K562 (cell line): ENCODE measurements around the gene ADAT3. TPM values are rescaled to one million over a fixed set of nuclear protein-coding genes. Genes with fewer than 3 reads are reported as not detected.

ENCODE experiments used
- ATF7 ChIP-seq: fragments of 450-650 bp; IDR thresholded peaks from 2 replicates; pipeline ENCODE4 v1.7.1; 2014; ENCODE audit warnings: mild to moderate bottlenecking, moderate library complexity
- CBX3 ChIP-seq, 2 experiments: IDR thresholded peaks; 1 replicate in 1 of 2; 2 replicates in 1 of 2; pipeline ENCODE4 v1.6.1; 2012; ENCODE audit warnings: inconsistent platforms in 2 of 2, low read length in 2 of 2, borderline replicate concordance in 1 of 2, control low read depth in 1 of 2
- CBX5 ChIP-seq: IDR thresholded peaks from 2 replicates; pipeline ENCODE4 v1.6.1; 2014; ENCODE audit warnings: low read depth, borderline replicate concordance
- CXXC5 ChIP-seq: fragments of 250-450 bp; sonication (Bioruptor Pico); IDR thresholded peaks from 2 replicates; pipeline ENCODE4 v1.8.0; 2022; ENCODE audit warnings: inconsistent platforms, mild to moderate bottlenecking, moderate library complexity
- GABPB1 ChIP-seq: sonication (generic); formaldehyde crosslinking; IDR thresholded peaks from 2 replicates; pipeline ENCODE4 v1.8.0; 2022; ENCODE audit warnings: mild to moderate bottlenecking, missing genetic modification reagents
- GATAD2B ChIP-seq: fragments of 450-650 bp; IDR thresholded peaks from 2 replicates; pipeline ENCODE4 v1.6.1; 2017; ENCODE audit warnings: mild to moderate bottlenecking, borderline replicate concordance
- GTF2F1 ChIP-seq: IDR thresholded peaks from 2 replicates; pipeline ENCODE4 v1.6.1; 2011; ENCODE audit warnings: low read depth, low read length, improper control_type of control experiment
- IRF2 ChIP-seq: sonication (generic); formaldehyde crosslinking; IDR thresholded peaks from 2 replicates; pipeline ENCODE4 v1.8.1; 2022; ENCODE audit warnings: mild to moderate bottlenecking, missing genetic modification reagents
- MAZ ChIP-seq, 2 experiments: fragments of 450-650 bp in 1 of 2; sonication (generic) in 1 of 2; formaldehyde crosslinking; IDR thresholded peaks in 1 of 2; conservative IDR thresholded peaks in 1 of 2; 2 replicates each; pipeline versions ENCODE4 v1.4.0 to v1.5.0; 2020; ENCODE audit warnings: mild to moderate bottlenecking in 1 of 2, missing genetic modification reagents in 1 of 2
- MTF1 ChIP-seq: fragments of 250-450 bp; sonication (Bioruptor Pico); IDR thresholded peaks from 2 replicates; pipeline ENCODE4 v1.9.0; 2021; ENCODE audit warnings: moderate library complexity, mild to moderate bottlenecking, inconsistent platforms, borderline replicate concordance
- OTX1 ChIP-seq: fragments of 450-650 bp; formaldehyde crosslinking; IDR thresholded peaks from 2 replicates; pipeline ENCODE4 v1.4.0; 2022; ENCODE audit warnings: mild to moderate bottlenecking
- POU5F1 ChIP-seq: fragments of 150-350 bp; IDR thresholded peaks from 2 replicates; pipeline ENCODE4 v1.6.1; 2014; ENCODE audit warnings: borderline replicate concordance, low read length, low read depth, mild to moderate bottlenecking; ENCODE audit not compliant: partially characterized antibody
- SAP30 ChIP-seq: fragments of 200-600 bp; sonication (generic); IDR thresholded peaks from 2 replicates; pipeline ENCODE4 v1.6.1; 2012; ENCODE audit warnings: borderline replicate concordance, low read depth, mild to moderate bottlenecking, moderate library complexity, low read length, control low read depth, inconsistent platforms; ENCODE audit not compliant: insufficient read depth, poor library complexity, severe bottlenecking
- SMAD4 ChIP-seq: fragments of 250-450 bp; sonication (Bioruptor Pico); conservative IDR thresholded peaks from 2 replicates; pipeline ENCODE4 v1.8.0; 2021; ENCODE audit warnings: inconsistent platforms, mild to moderate bottlenecking, moderate library complexity
- THAP12 ChIP-seq: fragments of 250-450 bp; sonication (Bioruptor Pico); IDR thresholded peaks from 2 replicates; pipeline ENCODE4 v1.9.0; 2021; ENCODE audit warnings: mild to moderate bottlenecking, inconsistent platforms
- ZNF280B ChIP-seq: fragments of 250-450 bp; sonication (Bioruptor Pico); IDR thresholded peaks from 2 replicates; pipeline ENCODE4 v1.5.1; 2021; ENCODE audit warnings: mild to moderate bottlenecking
- ZNF347 ChIP-seq: fragments of 450-650 bp; formaldehyde crosslinking; IDR thresholded peaks from 2 replicates; pipeline ENCODE4 v1.4.0; 2020; ENCODE audit warnings: low read depth, mild to moderate bottlenecking, moderate library complexity
- polyA plus RNA-seq, 8 experiments: library from polyadenylated mRNA; depleted of rRNA in 4 of 8; stranded (reverse) in 5 of 8; unstranded in 3 of 8; fragments of >200 nt; fragmentation: Nextera tagmentation in 2 of 8; fragmentation: Illumina TruSeq in 1 of 8; extraction: Ambion mirVana in 2 of 8; extraction: Trizol in 1 of 8; gene quantifications; 2 replicates each; pipeline versions ENCODE4 v1.2.1 to v1.2.3, GENCODE V29; 2011 to 2014; ENCODE audit warnings: inconsistent platforms in 1 of 8, missing spikeins in 1 of 8
- total RNA-seq, 7 experiments: library from RNA; depleted of rRNA in 6 of 7; stranded (reverse); fragments of >200 nt in 6 of 7; fragmentation: Illumina TruSeq in 2 of 7; extraction: Trizol in 2 of 7; gene quantifications; 2 replicates each; pipeline versions ENCODE4 v1.2.1 to v1.2.3, GENCODE V29; 2011 to 2021; ENCODE audit warnings: low replicate concordance in 1 of 7
- TF ChIP-seq, protein P1 (sequence below): IDR thresholded peaks from 2 replicates; pipeline ENCODE4 v1.6.1; 2011; ENCODE audit not compliant: insufficient read length; ENCODE audit errors: extremely low read depth
- TF ChIP-seq, protein P2 (sequence below), 2 experiments: fragments of 450-650 bp in 1 of 2; sonication (generic) in 1 of 2; formaldehyde crosslinking; conservative IDR thresholded peaks; 2 replicates each; pipeline versions ENCODE4 v1.4.0 to v1.8.1; 2020 to 2022; ENCODE audit warnings: mild to moderate bottlenecking in 1 of 2, missing genetic modification reagents in 1 of 2
- TF ChIP-seq, protein P3 (sequence below): fragments of 250-450 bp; sonication (Bioruptor Pico); IDR thresholded peaks from 2 replicates; pipeline ENCODE4 v1.9.0; 2021; ENCODE audit warnings: mild to moderate bottlenecking
- TF ChIP-seq, protein P4 (sequence below): fragments of 450-650 bp; IDR thresholded peaks from 2 replicates; pipeline ENCODE4 v1.6.1; 2016; ENCODE audit warnings: borderline replicate concordance

ADAT3 gene
- total and polyA plus RNA-seq, 9 of the 15 experiments (the other 6 are each of a cell fraction or from before 2014, with no cell fraction given), result 0.67 to 15.6 (median 7.8) TPM; not detected in 4

- TF ChIP-seq ZNF280B (CRISPR knock-in tag), result no peak
- TF ChIP-seq, protein P1, sequence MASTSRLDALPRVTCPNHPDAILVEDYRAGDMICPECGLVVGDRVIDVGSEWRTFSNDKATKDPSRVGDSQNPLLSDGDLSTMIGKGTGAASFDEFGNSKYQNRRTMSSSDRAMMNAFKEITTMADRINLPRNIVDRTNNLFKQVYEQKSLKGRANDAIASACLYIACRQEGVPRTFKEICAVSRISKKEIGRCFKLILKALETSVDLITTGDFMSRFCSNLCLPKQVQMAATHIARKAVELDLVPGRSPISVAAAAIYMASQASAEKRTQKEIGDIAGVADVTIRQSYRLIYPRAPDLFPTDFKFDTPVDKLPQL, result no peak
- no peak for TF ChIP-seq POU5F1
- TF ChIP-seq, protein P2, sequence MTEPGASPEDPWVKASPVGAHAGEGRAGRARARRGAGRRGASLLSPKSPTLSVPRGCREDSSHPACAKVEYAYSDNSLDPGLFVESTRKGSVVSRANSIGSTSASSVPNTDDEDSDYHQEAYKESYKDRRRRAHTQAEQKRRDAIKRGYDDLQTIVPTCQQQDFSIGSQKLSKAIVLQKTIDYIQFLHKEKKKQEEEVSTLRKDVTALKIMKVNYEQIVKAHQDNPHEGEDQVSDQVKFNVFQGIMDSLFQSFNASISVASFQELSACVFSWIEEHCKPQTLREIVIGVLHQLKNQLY (CRISPR knock-in tag; conservative IDR thresholded peaks at IDR 0.05), result no peak
- TF ChIP-seq OTX1 (CRISPR knock-in tag), result no peak
- no peak for TF ChIP-seq GABPB1 (CRISPR knock-in tag)
- TF ChIP-seq ZNF347 (CRISPR knock-in tag), result no peak
- TF ChIP-seq ATF7, result no peak
- TF ChIP-seq MTF1, result no peak
- TF ChIP-seq, protein P3, sequence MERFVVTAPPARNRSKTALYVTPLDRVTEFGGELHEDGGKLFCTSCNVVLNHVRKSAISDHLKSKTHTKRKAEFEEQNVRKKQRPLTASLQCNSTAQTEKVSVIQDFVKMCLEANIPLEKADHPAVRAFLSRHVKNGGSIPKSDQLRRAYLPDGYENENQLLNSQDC (CRISPR knock-in tag), result no peak
- TF ChIP-seq SMAD4 (CRISPR knock-in tag), result peak; percentile 50; the same call in 1 of the 2 replicates
- TF ChIP-seq IRF2 (CRISPR knock-in tag), result no peak
- no peak for TF ChIP-seq GTF2F1
- TF ChIP-seq, protein P4, sequence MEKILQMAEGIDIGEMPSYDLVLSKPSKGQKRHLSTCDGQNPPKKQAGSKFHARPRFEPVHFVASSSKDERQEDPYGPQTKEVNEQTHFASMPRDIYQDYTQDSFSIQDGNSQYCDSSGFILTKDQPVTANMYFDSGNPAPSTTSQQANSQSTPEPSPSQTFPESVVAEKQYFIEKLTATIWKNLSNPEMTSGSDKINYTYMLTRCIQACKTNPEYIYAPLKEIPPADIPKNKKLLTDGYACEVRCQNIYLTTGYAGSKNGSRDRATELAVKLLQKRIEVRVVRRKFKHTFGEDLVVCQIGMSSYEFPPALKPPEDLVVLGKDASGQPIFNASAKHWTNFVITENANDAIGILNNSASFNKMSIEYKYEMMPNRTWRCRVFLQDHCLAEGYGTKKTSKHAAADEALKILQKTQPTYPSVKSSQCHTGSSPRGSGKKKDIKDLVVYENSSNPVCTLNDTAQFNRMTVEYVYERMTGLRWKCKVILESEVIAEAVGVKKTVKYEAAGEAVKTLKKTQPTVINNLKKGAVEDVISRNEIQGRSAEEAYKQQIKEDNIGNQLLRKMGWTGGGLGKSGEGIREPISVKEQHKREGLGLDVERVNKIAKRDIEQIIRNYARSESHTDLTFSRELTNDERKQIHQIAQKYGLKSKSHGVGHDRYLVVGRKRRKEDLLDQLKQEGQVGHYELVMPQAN, result no peak
- peak; percentile 40 for TF ChIP-seq SAP30
- TF ChIP-seq MAZ (CRISPR knock-in tag; conservative IDR thresholded peaks at IDR 0.05 in 1 of 2, IDR thresholded peaks at IDR 0.05 in 1 of 2), result no peak
- TF ChIP-seq CBX5, result no peak
- TF ChIP-seq CXXC5 (CRISPR knock-in tag), result peak; percentile 62
- TF ChIP-seq GATAD2B, result 0 out of 2 replicates have a peak, but pooled peaks have one; percentile 49
- 0 out of 2 replicates have a peak, but pooled peaks have one; percentile 13 for TF ChIP-seq THAP12 (CRISPR knock-in tag)
- no peak for TF ChIP-seq CBX3 (IDR thresholded peaks at IDR 0.05; ENCODE audit: borderline replicate concordance in 1 of 2, low read length in 2 of 2)
Measured at GRCh38 chr19:1863328-1863637, 41.9 kb upstream of the ADAT3 start, which contains the start of gene KLF16 (continued).
